Measurements from ENCODE around the gene PSMB8.

Gene PSMB8

GRCh38 chr6:32838114-32838958 lies 5.5 kb downstream of the PSMB8 start, which contains the start of gene TAP2:
TAP2 (minus strand) TSS chr6:32838739; CDS start chr6:32838233, 506 bp downstream.
- CTCF ChIA-PET = interaction anchor here (0.6 to 3.2 kb wide), 29 partner anchors 11 to 425 kb away, joined by 3 to 74 read pairs (median 5); partner anchors contain the start of genes PSMB9 and TAP1
- POLR2A ChIA-PET = interaction anchor here (0.6 to 3.1 kb wide), 22 partner anchors 9 to 234 kb away, joined by 3 to 54 read pairs (median 4); partner anchors contain the start of genes PSMB9 and TAP1
- TF ChIP-seq CTBP1 (IDR thresholded peaks at IDR 0.05; ENCODE audit: borderline replicate concordance) = no peak
- TF ChIP-seq L3MBTL2 (conservative IDR thresholded peaks at IDR 0.05) = peak; percentile 45; the same call in 1 of the 2 replicates
- TF ChIP-seq LEF1 (IDR thresholded peaks at IDR 0.05; ENCODE audit: borderline replicate concordance) = no peak
- no peak for TF ChIP-seq SP1 (IDR thresholded peaks at IDR 0.05)
- no peak for TF ChIP-seq BHLHE40 (IDR thresholded peaks at IDR 0.05; ENCODE audit: borderline replicate concordance)
- TF ChIP-seq NFRKB (IDR thresholded peaks at IDR 0.05) = no peak
- TF ChIP-seq FOXA1 (IDR thresholded peaks at IDR 0.05) = no peak
- TF ChIP-seq FOXK2 (IDR thresholded peaks at IDR 0.05) = no peak
- no peak for TF ChIP-seq PKNOX1 (IDR thresholded peaks at IDR 0.05)
- DNase-seq (ENCODE audit: extremely low spot score) = peak; percentile 93

- DNase-seq (ENCODE audit: extremely low spot score) = no peak
- ChIA-PET CTCF (interaction anchor here (0.6 to 3.2 kb wide), 17 partner anchors 11 to 424 kb away, joined by 3 to 74 read pairs (median 7); partner anchors contain the start of genes PSMB9 and TAP1), POLR2A (interaction anchor here (0.6 to 3.1 kb wide), 18 partner anchors 8 to 147 kb away, joined by 3 to 54 read pairs (median 6); partner anchors contain the start of genes PSMB9 and TAP1)
- TF ChIP-seq ELF4 (IDR thresholded peaks at IDR 0.05) = no peak
- no peak for TF ChIP-seq FOXA1 (IDR thresholded peaks at IDR 0.05)
- no peak for TF ChIP-seq SUZ12 (IDR thresholded peaks at IDR 0.05)
- no peak for TF ChIP-seq TARDBP (IDR thresholded peaks at IDR 0.05)
- no peak for TF ChIP-seq L3MBTL2 (conservative IDR thresholded peaks at IDR 0.05)
- TF ChIP-seq FOXK2 (IDR thresholded peaks at IDR 0.05) = no peak
- TF ChIP-seq LEF1 (IDR thresholded peaks at IDR 0.05; ENCODE audit: borderline replicate concordance) = no peak
- no peak for TF ChIP-seq HDGF (IDR thresholded peaks at IDR 0.05; ENCODE audit: borderline replicate concordance)
- no peak for TF ChIP-seq CTBP1 (IDR thresholded peaks at IDR 0.05; ENCODE audit: borderline replicate concordance)
- no peak for TF ChIP-seq PKNOX1 (IDR thresholded peaks at IDR 0.05)
- TF ChIP-seq FOXM1 (IDR thresholded peaks at IDR 0.05; ENCODE audit: borderline replicate concordance) = no peak
- no peak for TF ChIP-seq ZNF384 (IDR thresholded peaks at IDR 0.05)
- no peak for TF ChIP-seq NFRKB (IDR thresholded peaks at IDR 0.05)
These were observed 6.2 kb downstream of the PSMB8 start for GRCh38 chr6:32837651-32838113.

- no peak for DNase-seq (ENCODE audit: extremely low spot score)
- no peak for TF ChIP-seq SUZ12 (IDR thresholded peaks at IDR 0.05)
- ChIA-PET CTCF (interaction anchor here (0.6 kb wide), 1 partner anchor 143 kb away, joined by 3 read pairs; no protein-coding TSS in a partner anchor), POLR2A (interaction anchor here (2.2 to 2.3 kb wide), 2 partner anchors 11 to 32 kb away, joined by 13 to 32 read pairs; no protein-coding TSS in a partner anchor)
These were observed 7.0 kb downstream of the PSMB8 start for GRCh38 chr6:32836873-32837272.

- ChIA-PET POLR2A (no interaction called here), CTCF (no interaction called here)
- no peak for DNase-seq (ENCODE audit: extremely low spot score)
- TF ChIP-seq CTBP1 (IDR thresholded peaks at IDR 0.05; ENCODE audit: borderline replicate concordance) (no peak), HDGF (IDR thresholded peaks at IDR 0.05; ENCODE audit: borderline replicate concordance) (no peak), LEF1 (IDR thresholded peaks at IDR 0.05; ENCODE audit: borderline replicate concordance) (no peak), ARNT (IDR thresholded peaks at IDR 0.05) (no peak), L3MBTL2 (conservative IDR thresholded peaks at IDR 0.05) (no peak), FOXM1 (IDR thresholded peaks at IDR 0.05; ENCODE audit: borderline replicate concordance) (no peak), BHLHE40 (IDR thresholded peaks at IDR 0.05; ENCODE audit: borderline replicate concordance) (no peak), SUZ12 (IDR thresholded peaks at IDR 0.05) (no peak), ZNF384 (IDR thresholded peaks at IDR 0.05) (no peak), SP1 (IDR thresholded peaks at IDR 0.05) (no peak), TARDBP (IDR thresholded peaks at IDR 0.05) (no peak), NFRKB (IDR thresholded peaks at IDR 0.05) (no peak), PKNOX1 (IDR thresholded peaks at IDR 0.05) (no peak), ELF4 (IDR thresholded peaks at IDR 0.05) (no peak), FOXA1 (IDR thresholded peaks at IDR 0.05) (no peak), FOXK2 (IDR thresholded peaks at IDR 0.05) (no peak)
These were observed 8.5 kb downstream of the PSMB8 start for GRCh38 chr6:32835167-32835893.

- CTCF ChIA-PET = no interaction called here
- no peak for DNase-seq (ENCODE audit: extremely low spot score)
- TF ChIP-seq FOXM1 (IDR thresholded peaks at IDR 0.05; ENCODE audit: borderline replicate concordance) (no peak), ZNF384 (IDR thresholded peaks at IDR 0.05) (no peak), SUZ12 (IDR thresholded peaks at IDR 0.05) (no peak), CTBP1 (IDR thresholded peaks at IDR 0.05; ENCODE audit: borderline replicate concordance) (no peak), TARDBP (IDR thresholded peaks at IDR 0.05) (no peak), HDGF (IDR thresholded peaks at IDR 0.05; ENCODE audit: borderline replicate concordance) (no peak), L3MBTL2 (conservative IDR thresholded peaks at IDR 0.05) (no peak), ELF4 (IDR thresholded peaks at IDR 0.05) (no peak), FOXA1 (IDR thresholded peaks at IDR 0.05) (no peak), NFRKB (IDR thresholded peaks at IDR 0.05) (no peak), ARNT (IDR thresholded peaks at IDR 0.05) (no peak), SP1 (IDR thresholded peaks at IDR 0.05) (no peak), LEF1 (IDR thresholded peaks at IDR 0.05; ENCODE audit: borderline replicate concordance) (no peak), BHLHE40 (IDR thresholded peaks at IDR 0.05; ENCODE audit: borderline replicate concordance) (no peak), FOXK2 (IDR thresholded peaks at IDR 0.05) (no peak)
- POLR2A ChIA-PET = no interaction called here
These were observed 10.2 kb downstream of the PSMB8 start for GRCh38 chr6:32833664-32834063.
